ENCODE measurements around the gene CLASP1. TPM values are rescaled to one million over a fixed set of nuclear protein-coding genes. Genes with fewer than 3 reads are reported as not detected.

CLASP1 gene
- total and polyA plus RNA-seq, 4 donors = 7.5 to 50.0 (median 21.9) TPM

DNA sequence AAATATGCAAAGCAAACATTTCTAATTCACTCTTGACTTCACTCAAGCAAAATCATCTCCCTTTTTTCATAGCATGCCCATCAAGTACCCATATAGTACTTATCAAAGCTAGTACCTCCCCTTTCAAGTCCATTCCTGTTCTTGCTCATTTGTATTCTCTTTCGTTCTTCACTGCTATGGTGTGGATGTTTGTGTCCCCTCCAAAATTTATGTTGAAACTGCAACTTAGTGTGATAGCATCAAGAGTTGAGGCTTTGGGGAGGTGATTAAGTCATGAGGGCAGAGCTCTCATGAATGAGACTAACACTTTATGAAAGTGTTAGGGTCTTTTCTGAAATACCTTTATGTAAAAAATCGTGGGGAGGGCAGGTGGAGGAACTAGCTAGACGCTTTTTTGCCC, 65.7 kb downstream of the CLASP1 start:
- WGBS = 89% methylated on average over 3 of the region's 3 CpGs
- H3K9me3 ChIP-seq (ENCODE audit: control insufficient read depth in 4 of 4, low read length in 3 of 4) = no peaks in the 10 kb centered on the region
- no peak overlapping the region for H3K4me3 ChIP-seq (ENCODE audit: low read depth in 1 of 3, low read length in 3 of 3)
- DNase-seq (ENCODE audit: low spot score) = no peak
- H3K27ac ChIP-seq (ENCODE audit: low read depth in 1 of 2, low read length in 2 of 2) = no peak overlapping the region
- H3K9ac ChIP-seq (ENCODE audit: low read depth in 1 of 2, low read length in 2 of 2) = no peak overlapping the region
- no peaks in the 10 kb centered on the region for H3K4me1 ChIP-seq (ENCODE audit: control insufficient read depth in 4 of 4, insufficient read depth in 4 of 4, low read length in 3 of 4)
- TF ChIP-seq EGR1 (IDR thresholded peaks at IDR 0.05; ENCODE audit: low read depth in 2 of 2) (no peak), RAD21 (IDR thresholded peaks at IDR 0.05) (no peak), NR2F2 (IDR thresholded peaks at IDR 0.05) (no peak), TAF1 (conservative IDR thresholded peaks at IDR 0.05) (no peak), JUND (IDR thresholded peaks at IDR 0.05) (no peak), YY1 (IDR thresholded peaks at IDR 0.05) (no peak), GABPA (IDR thresholded peaks at IDR 0.05 in 1 of 2, conservative IDR thresholded peaks at IDR 0.05 in 1 of 2) (no peak), HNF4G (IDR thresholded peaks at IDR 0.05) (no peak), SP1 (IDR thresholded peaks at IDR 0.05) (no peak), HNF4A (conservative IDR thresholded peaks at IDR 0.05) (no peak), FOXA2 (IDR thresholded peaks at IDR 0.05) (no peak), RXRA (IDR thresholded peaks at IDR 0.05) (no peak), FOXA1 (IDR thresholded peaks at IDR 0.05) (no peak)
- TF ChIP-seq, protein P1, sequence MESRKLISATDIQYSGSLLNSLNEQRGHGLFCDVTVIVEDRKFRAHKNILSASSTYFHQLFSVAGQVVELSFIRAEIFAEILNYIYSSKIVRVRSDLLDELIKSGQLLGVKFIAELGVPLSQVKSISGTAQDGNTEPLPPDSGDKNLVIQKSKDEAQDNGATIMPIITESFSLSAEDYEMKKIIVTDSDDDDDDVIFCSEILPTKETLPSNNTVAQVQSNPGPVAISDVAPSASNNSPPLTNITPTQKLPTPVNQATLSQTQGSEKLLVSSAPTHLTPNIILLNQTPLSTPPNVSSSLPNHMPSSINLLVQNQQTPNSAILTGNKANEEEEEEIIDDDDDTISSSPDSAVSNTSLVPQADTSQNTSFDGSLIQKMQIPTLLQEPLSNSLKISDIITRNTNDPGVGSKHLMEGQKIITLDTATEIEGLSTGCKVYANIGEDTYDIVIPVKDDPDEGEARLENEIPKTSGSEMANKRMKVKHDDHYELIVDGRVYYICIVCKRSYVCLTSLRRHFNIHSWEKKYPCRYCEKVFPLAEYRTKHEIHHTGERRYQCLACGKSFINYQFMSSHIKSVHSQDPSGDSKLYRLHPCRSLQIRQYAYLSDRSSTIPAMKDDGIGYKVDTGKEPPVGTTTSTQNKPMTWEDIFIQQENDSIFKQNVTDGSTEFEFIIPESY (IDR thresholded peaks at IDR 0.05) = no peak
- TF ChIP-seq, protein P2, sequence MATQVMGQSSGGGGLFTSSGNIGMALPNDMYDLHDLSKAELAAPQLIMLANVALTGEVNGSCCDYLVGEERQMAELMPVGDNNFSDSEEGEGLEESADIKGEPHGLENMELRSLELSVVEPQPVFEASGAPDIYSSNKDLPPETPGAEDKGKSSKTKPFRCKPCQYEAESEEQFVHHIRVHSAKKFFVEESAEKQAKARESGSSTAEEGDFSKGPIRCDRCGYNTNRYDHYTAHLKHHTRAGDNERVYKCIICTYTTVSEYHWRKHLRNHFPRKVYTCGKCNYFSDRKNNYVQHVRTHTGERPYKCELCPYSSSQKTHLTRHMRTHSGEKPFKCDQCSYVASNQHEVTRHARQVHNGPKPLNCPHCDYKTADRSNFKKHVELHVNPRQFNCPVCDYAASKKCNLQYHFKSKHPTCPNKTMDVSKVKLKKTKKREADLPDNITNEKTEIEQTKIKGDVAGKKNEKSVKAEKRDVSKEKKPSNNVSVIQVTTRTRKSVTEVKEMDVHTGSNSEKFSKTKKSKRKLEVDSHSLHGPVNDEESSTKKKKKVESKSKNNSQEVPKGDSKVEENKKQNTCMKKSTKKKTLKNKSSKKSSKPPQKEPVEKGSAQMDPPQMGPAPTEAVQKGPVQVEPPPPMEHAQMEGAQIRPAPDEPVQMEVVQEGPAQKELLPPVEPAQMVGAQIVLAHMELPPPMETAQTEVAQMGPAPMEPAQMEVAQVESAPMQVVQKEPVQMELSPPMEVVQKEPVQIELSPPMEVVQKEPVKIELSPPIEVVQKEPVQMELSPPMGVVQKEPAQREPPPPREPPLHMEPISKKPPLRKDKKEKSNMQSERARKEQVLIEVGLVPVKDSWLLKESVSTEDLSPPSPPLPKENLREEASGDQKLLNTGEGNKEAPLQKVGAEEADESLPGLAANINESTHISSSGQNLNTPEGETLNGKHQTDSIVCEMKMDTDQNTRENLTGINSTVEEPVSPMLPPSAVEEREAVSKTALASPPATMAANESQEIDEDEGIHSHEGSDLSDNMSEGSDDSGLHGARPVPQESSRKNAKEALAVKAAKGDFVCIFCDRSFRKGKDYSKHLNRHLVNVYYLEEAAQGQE (IDR thresholded peaks at IDR 0.05) = no peak
- TF ChIP-seq, protein P3, sequence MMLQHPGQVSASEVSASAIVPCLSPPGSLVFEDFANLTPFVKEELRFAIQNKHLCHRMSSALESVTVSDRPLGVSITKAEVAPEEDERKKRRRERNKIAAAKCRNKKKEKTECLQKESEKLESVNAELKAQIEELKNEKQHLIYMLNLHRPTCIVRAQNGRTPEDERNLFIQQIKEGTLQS (IDR thresholded peaks at IDR 0.05) = no peak
- TF ChIP-seq, protein P4, sequence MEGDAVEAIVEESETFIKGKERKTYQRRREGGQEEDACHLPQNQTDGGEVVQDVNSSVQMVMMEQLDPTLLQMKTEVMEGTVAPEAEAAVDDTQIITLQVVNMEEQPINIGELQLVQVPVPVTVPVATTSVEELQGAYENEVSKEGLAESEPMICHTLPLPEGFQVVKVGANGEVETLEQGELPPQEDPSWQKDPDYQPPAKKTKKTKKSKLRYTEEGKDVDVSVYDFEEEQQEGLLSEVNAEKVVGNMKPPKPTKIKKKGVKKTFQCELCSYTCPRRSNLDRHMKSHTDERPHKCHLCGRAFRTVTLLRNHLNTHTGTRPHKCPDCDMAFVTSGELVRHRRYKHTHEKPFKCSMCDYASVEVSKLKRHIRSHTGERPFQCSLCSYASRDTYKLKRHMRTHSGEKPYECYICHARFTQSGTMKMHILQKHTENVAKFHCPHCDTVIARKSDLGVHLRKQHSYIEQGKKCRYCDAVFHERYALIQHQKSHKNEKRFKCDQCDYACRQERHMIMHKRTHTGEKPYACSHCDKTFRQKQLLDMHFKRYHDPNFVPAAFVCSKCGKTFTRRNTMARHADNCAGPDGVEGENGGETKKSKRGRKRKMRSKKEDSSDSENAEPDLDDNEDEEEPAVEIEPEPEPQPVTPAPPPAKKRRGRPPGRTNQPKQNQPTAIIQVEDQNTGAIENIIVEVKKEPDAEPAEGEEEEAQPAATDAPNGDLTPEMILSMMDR (IDR thresholded peaks at IDR 0.05; ENCODE audit: low read depth, low read length, missing input control) = no peak
- TF ChIP-seq, protein P5, sequence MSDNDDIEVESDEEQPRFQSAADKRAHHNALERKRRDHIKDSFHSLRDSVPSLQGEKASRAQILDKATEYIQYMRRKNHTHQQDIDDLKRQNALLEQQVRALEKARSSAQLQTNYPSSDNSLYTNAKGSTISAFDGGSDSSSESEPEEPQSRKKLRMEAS (IDR thresholded peaks at IDR 0.05) = no peak
- no peaks in the 10 kb centered on the region for H3K36me3 ChIP-seq (ENCODE audit: control insufficient read depth in 4 of 4, insufficient read depth in 3 of 4, low read depth in 1 of 4, low read length in 3 of 4)
- no peaks in the 10 kb centered on the region for H3K27me3 ChIP-seq (ENCODE audit: control insufficient read depth in 4 of 4, insufficient read depth in 4 of 4, low read length in 3 of 4)
